ENCODE measurements around the gene NFATC1.

NFATC1 gene

DNA sequence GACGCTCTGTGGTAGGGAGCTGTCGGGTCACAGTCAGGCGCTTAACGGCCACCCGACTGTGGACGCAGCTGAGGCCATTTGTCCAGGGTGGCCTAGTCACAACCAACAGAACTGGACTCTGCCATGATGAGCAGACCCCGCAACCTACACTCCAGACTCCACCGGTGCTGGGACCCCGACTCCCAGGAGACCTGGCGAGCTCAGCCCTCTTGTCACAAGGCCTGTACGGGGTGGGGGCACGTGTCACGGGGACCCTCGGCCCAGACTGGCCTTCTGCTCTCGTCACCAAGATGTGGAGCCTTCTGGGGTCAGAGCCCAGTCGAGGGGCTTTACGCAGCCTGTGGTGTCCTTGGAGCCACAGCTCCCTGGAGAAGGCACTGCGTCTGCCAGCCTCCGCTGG, 22.5 kb downstream of the NFATC1 start:
- no peak for DNase-seq (ENCODE audit: low read depth)
- no peak overlapping the region for H3K4me3 ChIP-seq (ENCODE audit: low read depth, low read length)

- H3K4me3 ChIP-seq (ENCODE audit: low read depth, low read length): no peak overlapping the region
- no peak for DNase-seq (ENCODE audit: low read depth)
These were observed 22.9 kb downstream of the NFATC1 start for GRCh38 chr18:79418642-79419041.

- no peak overlapping the region for H3K4me3 ChIP-seq (ENCODE audit: low read depth, low read length)
- no peak for DNase-seq (ENCODE audit: low read depth)
These were observed 24.5 kb downstream of the NFATC1 start for GRCh38 chr18:79420033-79420745.

- no peak overlapping the region for H3K4me3 ChIP-seq (ENCODE audit: low read depth, low read length)
- no peak for DNase-seq (ENCODE audit: low read depth)
These were observed 25.6 kb downstream of the NFATC1 start for GRCh38 chr18:79421275-79421857.

DNA sequence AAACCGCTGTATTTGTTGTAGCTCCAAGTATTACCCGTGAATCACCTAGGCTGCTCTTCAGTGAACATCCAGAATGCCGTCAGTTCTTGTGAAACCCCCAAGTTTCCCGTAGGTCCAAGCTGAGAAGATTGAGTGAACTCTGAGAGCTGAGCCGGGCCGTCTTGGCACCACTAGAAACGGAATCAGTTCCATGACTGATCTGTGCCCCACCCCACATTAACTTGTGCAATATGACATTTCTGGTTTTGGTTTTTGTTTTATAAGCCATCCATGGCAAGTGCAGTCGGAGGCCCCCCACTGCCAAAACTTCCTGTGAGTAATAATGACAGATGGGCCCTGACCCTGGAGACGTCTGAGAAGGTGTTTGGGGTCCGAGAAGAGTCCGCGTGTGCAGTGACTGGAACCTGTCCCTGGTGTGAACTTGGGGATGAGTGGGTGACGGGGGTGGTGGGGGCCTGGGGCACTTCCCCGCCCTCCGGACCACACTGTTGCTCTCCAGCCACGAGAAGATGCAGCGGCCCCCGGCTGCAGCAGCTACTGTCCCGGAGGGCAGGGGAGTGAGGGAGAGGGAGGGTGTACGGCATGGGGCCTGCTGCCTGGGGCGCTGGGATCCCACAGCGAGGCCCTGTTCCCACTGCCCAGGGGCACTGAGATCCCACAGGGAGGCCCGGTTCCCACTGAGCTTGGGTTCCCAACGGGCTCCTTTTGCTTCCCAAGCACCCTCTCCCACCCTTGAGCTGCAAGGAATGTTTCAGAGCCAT, 26.5 kb downstream of the NFATC1 start:
- DNase-seq (ENCODE audit: low read depth): no peak
- no peak overlapping the region for H3K4me3 ChIP-seq (ENCODE audit: low read depth, low read length)

DNA sequence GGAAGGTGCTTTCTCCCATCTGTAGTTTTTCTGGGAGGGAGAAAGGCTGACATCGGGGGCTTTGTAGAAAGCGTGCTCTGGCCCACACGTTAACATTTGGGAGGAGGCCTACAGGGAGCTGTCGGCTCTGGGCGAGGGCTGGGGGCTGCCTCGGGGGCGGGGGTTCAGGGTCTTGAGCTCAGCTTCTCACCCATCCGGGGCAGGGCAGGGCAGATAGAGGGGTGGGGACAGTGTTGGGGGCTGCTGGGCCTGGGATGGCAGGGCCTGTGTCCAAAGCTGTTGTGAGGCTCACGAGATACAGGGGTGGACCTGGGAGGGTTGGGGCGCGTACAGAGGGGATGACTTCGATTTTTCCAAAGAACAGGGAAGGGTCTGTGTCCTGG, 27.0 kb downstream of the NFATC1 start:
- no peak for DNase-seq (ENCODE audit: low read depth)
- H3K4me3 ChIP-seq (ENCODE audit: low read depth, low read length): no peak overlapping the region

GRCh38 chr18:79423211-79424007, 27.7 kb downstream of the NFATC1 start:
- DNase-seq (ENCODE audit: low read depth): no peak
- no peak overlapping the region for H3K4me3 ChIP-seq (ENCODE audit: low read depth, low read length)

- DNase-seq (ENCODE audit: low read depth): no peak
- no peak overlapping the region for H3K4me3 ChIP-seq (ENCODE audit: low read depth, low read length)
These were observed 28.4 kb downstream of the NFATC1 start for GRCh38 chr18:79424008-79424565.

DNA sequence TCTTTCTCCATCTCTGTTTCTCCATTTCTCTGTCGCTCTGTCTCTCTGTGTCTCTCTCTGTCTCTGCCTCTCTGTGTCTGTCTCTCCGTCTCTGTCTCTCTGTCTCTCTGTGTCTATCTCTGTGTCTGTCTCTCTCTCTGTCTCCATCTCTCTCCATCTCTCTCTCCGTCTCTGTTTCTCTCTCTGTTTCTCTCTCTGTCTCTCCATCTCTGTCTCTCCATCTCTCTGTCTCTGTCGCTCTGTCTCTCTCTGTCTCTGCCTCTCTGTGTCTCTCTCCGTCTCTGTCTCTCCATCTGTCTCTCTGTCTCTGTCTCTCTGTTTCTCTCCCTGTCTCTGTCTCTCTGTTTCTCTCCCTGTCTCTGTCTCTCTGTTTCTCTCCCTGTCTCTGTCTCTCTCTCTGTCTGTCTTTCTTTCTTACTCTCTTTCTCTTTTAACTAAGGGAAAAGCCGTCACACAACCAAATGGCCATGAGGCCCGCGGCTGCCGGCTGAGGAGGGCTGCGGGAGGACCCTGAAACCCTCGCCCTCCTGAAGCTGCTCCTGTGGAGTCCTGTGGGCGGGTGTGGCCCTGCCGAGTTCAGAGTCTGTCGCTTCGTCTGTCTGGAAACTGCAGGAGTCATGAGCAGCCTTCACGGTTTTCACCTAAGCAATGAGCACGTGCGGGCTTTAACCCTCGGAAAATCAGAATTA, 29.3 kb downstream of the NFATC1 start:
- H3K4me3 ChIP-seq (ENCODE audit: low read depth, low read length): no peak overlapping the region
- no peak for DNase-seq (ENCODE audit: low read depth)

DNA sequence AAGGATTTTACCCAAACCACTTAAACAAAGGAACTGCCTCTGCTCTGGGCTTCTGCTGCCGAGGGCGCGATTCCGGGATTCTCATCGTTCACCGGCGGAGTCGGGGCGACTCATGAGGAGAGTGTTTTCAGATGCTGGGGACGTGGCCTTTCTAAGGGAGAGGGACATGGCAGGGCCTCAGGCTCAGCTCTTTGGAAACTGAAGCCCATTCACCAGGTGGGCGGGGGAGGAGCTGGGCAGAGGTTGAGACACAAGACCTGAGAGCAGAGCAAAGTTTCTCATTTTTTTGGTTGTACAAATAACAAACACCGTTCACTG, 29.8 kb downstream of the NFATC1 start:
- DNase-seq (ENCODE audit: low read depth): no peak
- H3K4me3 ChIP-seq (ENCODE audit: low read depth, low read length): no peak overlapping the region

DNA sequence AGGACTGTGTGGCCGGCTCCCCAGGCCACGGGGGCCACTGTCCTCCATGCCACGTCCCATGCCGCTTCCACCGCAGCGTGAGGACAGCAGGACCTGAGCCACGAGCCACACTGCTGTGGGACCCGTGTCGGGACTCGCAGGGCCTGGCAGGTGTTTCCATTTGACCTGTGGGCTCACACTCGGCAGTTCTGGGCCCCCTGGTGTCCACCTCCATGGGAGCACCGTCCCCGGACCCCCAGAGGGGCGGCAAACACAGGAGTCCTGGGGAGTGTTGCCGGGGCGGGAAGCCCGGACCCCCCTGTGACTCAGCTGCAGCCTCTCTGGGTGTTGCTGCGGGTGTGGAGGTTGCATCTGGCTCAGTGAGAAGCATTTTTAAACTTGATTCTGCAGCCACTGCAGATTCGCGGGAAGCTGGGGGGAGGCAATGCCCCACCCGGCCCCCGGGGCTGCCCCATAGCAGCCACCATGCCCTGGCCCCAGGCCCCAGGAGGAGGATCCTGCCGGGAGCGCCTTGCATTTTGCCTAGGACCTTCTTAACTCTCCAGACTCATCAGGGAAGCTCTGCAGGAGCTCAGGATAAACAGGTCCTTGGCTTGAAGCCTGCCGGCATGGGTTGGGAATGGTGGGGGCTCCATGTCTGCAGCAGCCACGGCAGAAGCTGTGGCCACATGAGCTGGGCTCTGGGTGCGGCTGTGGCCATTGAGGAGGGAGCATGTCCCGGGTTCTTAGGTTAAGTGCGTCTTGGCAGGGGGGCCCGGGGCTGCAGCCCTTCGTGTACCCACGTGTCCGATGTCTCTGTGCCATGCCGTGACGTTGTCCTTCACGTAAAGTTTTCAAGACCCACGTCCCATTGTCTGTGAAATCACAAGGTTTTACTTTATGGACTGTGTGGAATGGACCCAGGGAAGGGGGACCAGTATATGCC, 30.9 kb downstream of the NFATC1 start:
- DNase-seq (ENCODE audit: low read depth): no peak
- H3K4me3 ChIP-seq (ENCODE audit: low read depth, low read length): no peak overlapping the region

- no peak overlapping the region for H3K4me3 ChIP-seq (ENCODE audit: low read depth, low read length)
- no peak for DNase-seq (ENCODE audit: low read depth)
These were observed 31.9 kb downstream of the NFATC1 start for GRCh38 chr18:79427368-79428225.

DNA sequence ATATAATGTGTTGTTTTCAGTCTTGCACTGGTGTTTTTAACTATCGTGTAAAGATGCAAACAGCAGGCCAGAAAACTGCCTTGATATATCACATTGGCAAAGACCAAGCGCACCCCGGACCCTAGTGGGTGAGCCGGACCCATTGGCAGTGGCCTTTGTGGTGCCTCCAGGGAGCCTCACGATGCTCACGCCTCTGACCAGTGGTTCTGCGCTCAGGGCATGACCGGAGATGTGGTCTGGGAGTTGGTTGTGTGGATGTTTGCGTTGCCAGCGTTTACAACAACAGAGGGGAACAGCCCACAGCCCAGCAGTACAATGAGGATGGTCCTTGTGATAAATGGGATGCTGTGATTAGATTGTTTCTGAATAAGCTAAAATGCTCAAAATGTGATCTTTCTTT, 32.6 kb downstream of the NFATC1 start:
- DNase-seq (ENCODE audit: low read depth): no peak
- H3K4me3 ChIP-seq (ENCODE audit: low read depth, low read length): no peak overlapping the region

DNA sequence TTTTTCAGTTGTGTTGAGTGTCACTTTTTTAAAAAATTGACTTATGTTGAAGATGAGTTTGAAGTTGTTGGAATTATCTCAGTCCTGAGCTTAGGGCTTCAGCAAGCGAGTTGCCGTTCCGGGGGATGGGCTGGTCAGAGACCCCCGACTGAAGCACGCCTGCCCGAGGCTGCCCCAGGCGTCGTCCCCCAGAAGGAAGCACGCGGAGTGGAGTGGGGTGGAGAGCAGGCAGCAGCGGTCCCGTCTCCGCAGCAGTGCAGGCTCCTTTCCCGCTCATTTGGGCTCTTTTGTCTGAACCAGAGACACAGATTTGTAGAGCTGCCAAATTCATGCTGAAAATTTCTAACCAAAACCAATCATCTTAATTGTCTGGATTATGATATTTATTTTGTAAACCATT, 33.7 kb downstream of the NFATC1 start:
- H3K4me3 ChIP-seq (ENCODE audit: low read depth, low read length): no peak overlapping the region
- no peak for DNase-seq (ENCODE audit: low read depth)

DNA sequence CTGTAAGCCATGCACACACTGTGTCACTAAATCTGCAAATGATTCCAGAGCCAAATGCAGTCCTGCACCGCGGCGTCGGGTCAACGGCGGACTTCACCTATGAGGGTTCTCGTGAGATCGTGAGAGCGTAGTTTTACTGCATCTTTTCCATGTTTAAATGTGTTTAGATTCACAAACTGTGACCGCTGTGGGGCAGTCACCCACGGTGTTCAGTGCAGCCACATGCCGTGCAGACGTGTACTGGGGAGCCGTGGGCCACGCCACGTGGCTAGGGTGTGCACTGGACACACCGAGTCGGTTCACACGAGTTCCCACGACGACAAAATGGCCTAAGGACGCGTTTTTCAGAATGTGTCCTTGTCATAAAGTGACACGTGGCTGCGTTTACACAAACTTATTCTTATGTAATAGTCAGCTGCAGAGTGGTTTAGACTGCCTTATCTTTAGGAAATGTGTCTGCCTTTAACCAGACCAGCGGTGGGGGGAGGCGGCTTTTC, 34.1 kb downstream of the NFATC1 start:
- no peak overlapping the region for H3K4me3 ChIP-seq (ENCODE audit: low read depth, low read length)
- no peak for DNase-seq (ENCODE audit: low read depth)

- no peak overlapping the region for H3K4me3 ChIP-seq (ENCODE audit: low read depth, low read length)
- no peak for DNase-seq (ENCODE audit: low read depth)
These were observed 36.8 kb downstream of the NFATC1 start for GRCh38 chr18:79432376-79433120.

GRCh38 chr18:79433431-79433830, 37.7 kb downstream of the NFATC1 start:
- H3K4me3 ChIP-seq (ENCODE audit: low read depth, low read length): no peak overlapping the region
- no peak for DNase-seq (ENCODE audit: low read depth)

Measured in skeletal muscle cell (primary cell).